OCI-LY3 (cell line): Measurements from ENCODE around the gene CNTN6.

Experiments
- CTCF ChIP-seq: fragments of 200-600, 300-600 bp; sonication (generic); IDR thresholded peaks from 2 replicates; pipeline ENCODE4 v1.5.1; 2014; ENCODE audit warnings: antibody characterized with exemption, low read length, low read depth
- EZH2phosphoT487 ChIP-seq: fragments of 200-600 bp; shearing (Covaris generic); IDR thresholded peaks from 2 replicates; pipeline ENCODE4 v1.6.1; 2018; ENCODE audit warnings: antibody characterized with exemption, mixed run types, low read depth

GRCh38 chr3:1171320-1171719 lies 78.5 kb downstream of the CNTN6 start:
- no peak for TF ChIP-seq CTCF
- no peak for TF ChIP-seq EZH2phosphoT487
